GM12872 (cell line): ENCODE measurements around the gene MAPK8IP3.
A peak's percentile ranks its signal among the peaks of the same experiment; 100 is the strongest.

Experiments used
- TF ChIP-seq, protein P1 (sequence below): IDR thresholded peaks from 3 replicates; pipeline ENCODE4 v1.5.1; 2011; ENCODE audit warnings: low read depth, mild to moderate bottlenecking, low read length, moderate library complexity; ENCODE audit not compliant: insufficient read depth

The MAPK8IP3 gene

DNA sequence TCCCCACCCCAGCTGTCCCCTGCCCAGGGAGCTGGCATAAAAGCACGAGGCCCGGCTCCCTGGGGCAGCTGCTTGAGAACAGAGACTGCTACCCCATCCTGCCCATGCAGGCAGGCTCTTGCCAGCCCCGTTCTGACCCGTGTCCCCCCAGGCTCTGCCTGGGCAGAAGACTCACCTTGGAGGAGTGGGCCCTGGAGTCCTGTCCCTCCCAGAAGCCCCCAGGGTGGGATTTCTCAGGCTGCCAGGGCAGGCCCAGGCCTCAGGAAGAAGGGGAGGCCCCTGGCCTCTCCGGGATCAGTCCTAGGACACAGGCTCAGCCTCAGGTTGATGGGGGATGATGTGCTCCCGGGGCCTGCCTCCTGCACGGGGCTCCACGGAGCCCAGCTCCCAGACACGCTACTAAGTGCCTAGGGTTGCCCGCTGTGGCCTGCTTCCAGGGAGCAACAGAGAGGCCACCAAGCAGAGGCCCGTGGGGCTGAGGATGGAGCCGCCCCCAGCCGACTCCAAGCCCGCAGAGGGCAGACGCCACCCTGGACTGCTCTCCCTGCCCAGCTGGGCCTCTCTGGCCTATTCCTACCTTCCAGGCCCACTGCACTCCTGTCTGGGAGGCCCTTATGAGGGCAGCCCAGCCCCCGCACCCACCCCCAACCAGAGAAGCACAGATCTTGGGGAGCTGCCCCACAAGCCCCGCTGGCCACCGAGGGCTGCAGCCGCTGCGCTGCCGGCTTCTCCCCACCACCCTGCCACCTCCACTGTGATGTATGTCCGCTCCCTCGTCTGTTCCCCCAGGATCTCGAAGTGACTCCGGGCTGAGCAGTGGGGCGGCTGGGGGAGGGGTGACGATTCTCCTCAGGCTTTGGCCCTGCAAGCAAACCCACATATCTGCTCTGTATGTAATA lies 63.7 kb downstream of the MAPK8IP3 start:
- TF ChIP-seq, protein P1, sequence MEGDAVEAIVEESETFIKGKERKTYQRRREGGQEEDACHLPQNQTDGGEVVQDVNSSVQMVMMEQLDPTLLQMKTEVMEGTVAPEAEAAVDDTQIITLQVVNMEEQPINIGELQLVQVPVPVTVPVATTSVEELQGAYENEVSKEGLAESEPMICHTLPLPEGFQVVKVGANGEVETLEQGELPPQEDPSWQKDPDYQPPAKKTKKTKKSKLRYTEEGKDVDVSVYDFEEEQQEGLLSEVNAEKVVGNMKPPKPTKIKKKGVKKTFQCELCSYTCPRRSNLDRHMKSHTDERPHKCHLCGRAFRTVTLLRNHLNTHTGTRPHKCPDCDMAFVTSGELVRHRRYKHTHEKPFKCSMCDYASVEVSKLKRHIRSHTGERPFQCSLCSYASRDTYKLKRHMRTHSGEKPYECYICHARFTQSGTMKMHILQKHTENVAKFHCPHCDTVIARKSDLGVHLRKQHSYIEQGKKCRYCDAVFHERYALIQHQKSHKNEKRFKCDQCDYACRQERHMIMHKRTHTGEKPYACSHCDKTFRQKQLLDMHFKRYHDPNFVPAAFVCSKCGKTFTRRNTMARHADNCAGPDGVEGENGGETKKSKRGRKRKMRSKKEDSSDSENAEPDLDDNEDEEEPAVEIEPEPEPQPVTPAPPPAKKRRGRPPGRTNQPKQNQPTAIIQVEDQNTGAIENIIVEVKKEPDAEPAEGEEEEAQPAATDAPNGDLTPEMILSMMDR: no peak

DNA sequence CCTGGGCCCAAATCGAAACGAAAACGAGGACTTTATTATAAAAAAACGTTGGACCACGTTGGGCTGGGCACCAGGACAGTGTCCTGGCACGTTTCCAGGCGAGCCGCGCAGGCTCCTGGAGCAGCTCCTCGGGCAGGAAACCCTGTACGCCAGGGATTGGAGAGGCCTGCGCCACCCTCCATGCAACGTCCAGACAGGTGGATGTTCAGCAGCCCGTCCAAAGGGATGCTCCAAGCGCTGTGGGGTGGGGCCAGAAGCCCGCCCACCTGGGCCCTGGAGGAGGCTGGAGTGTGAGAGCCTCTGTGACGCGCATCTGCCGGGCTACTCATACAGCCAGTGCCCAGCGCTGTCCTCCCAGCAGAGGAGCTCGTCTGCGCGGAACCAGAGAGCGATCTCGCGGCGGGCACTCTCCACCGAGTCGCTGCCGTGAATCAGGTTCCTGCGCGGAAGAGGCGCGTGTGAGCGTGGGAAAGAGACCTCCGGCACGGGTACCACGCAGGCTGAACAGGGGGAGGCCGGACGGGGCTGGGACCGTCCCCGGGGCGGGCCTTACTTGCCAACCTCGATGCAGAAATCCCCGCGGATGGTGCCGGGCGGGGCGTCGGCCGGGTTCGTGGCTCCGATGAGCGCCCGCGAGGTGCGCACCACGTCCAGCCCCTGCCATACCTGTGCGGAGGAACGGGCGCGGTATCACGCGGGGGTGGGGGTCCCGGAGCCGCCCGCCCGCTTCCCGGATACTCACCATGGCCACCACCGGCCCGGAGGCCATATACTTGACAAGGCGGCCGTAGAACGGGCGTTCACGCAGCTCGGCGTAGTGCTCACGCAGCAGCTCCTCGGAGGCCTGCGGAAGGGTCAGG lies 64.6 kb downstream of the MAPK8IP3 start:
- TF ChIP-seq, protein P1: no peak

GRCh38 chr16:1771188-1771863 lies 65.3 kb downstream of the MAPK8IP3 start, which contains the start of gene NME3:
TSS of gene NME3 (minus strand) at chr16:1771543. CDS start at chr16:1771534, 9 bp downstream.
- TF ChIP-seq, protein P1: no peak

GRCh38 chr16:1771864-1772361 lies 65.9 kb downstream of the MAPK8IP3 start:
- TF ChIP-seq, protein P1: no peak

DNA sequence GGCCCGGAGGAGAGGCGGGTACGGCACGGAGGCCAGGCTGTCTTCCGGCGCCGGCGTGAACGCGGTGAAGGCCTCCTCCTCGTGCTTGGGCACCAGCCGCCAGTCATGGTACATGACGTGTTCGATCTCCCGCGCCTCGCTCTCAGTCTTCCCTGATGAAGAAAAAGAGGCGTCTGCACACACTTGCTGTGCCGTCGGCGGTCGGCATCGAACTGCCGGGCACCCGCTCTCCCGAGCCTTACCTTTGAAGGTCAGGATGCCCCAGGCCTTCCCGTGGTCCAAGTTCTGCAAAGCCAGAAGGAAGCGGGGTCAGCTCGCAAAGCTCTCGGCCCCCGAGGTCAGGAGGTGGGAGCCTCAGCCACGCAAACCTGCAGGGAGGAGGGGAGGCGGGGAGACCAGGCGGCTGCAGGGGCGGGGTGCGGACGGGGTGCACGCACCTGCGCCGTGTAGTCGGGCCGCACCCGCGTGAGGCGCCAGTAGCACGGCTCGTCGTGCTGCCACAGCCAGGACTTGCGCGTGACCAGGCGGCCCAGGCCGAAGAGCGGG lies 66.4 kb downstream of the MAPK8IP3 start, which contains the start of gene EME2:
Gene EME2, plus strand, starts transcription at position 449 of the 546 bp plus-strand sequence. CDS start 418 bp downstream, outside the sequence.
- TF ChIP-seq, protein P1: no peak

DNA sequence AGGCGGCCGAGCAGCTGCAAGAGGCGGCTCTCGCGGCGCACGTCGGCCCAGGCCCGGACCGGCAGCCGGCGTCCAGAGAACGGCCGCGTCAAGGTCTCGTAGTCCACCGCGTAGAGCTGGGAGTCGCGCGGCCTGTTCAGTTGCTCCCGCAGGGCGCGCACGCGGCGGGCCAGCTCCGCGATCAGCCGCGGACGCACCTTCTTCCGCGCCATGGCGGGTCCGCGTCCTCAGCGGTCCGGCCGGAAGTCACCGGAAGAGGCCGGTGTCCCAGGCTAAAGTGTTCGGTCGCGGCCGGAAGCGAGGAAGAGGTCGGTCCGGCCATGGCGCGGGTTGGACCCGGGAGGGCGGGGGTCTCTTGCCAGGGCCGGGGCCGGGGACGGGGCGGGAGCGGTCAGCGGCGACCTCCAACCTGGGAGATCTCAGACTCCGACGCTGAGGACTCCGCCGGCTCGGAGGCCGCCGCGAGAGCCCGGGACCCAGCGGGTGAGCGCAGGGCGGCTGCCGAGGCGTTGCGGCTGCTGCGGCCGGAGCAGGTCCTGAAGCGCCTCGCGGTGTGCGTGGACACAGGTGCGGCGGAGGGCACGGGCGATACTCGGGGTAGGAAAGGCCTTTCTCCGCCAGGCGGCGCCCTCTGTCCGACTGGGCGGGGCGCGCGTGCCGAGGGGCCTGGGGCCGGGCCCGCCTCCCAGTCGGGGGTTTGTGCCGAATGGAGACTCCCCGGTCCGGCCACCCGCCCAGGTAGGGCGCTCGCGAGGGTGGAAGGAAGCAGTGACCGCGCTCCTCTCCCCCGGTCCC lies 67.1 kb downstream of the MAPK8IP3 start, which contains the start of gene MRPS34:
Gene MRPS34, minus strand, starts transcription at position 227 of the 795 bp plus-strand sequence. Its CDS starts 15 bp downstream, at position 212.
- TF ChIP-seq, protein P1: peak; percentile 82
